ENCODE results near the gene DNAAF1.
"Not testable (repeated sequence)": the region's sequence is repeated elsewhere in the genome, so short reads cannot be mapped to it uniquely, and the experiment has no call there.

DNAAF1 gene

DNA sequence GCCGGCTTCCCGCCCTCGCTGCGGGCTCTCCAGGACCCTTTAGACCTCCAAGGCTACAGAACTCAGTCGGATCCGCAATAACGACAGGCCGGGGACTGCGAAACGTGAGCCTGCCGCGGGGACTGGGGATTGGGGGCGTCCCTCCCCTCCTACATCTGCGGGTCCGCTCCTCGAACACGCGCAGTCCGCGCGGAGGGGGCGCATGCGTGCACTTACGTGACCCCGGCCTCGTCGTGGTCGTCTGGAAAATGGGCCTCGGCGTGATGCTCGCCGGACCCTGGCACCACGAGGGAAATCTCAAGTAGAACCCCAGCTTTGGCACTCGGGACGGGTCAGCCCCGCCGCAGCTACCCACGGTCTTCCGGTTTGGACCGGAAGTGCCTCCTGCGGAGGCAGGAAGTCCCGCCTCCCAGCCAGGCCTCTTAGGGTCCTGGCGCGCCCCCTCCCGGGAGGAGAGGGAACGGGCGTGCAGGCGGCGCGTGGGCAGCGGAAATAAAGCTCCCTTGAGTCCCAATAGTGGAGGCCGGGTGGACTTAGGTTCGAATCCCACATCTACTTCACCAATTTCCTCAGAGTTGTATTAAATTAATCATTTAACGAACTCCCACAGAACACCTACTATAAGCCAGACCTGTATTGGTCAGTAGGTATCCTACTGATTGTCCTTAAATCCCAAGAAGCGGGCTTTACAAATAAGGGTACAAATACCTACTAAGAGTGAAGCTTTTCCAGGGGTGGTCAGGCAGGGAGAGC, 41.8 kb downstream of the DNAAF1 start, which contains the start of gene TAF1C:
TSS of gene TAF1C (minus strand) at position 373 of the 753 bp plus-strand sequence. CDS start 2,069 bp downstream, outside the sequence.
- DNase-seq, result peak in 1 of 2 experiments; percentile 40

DNA sequence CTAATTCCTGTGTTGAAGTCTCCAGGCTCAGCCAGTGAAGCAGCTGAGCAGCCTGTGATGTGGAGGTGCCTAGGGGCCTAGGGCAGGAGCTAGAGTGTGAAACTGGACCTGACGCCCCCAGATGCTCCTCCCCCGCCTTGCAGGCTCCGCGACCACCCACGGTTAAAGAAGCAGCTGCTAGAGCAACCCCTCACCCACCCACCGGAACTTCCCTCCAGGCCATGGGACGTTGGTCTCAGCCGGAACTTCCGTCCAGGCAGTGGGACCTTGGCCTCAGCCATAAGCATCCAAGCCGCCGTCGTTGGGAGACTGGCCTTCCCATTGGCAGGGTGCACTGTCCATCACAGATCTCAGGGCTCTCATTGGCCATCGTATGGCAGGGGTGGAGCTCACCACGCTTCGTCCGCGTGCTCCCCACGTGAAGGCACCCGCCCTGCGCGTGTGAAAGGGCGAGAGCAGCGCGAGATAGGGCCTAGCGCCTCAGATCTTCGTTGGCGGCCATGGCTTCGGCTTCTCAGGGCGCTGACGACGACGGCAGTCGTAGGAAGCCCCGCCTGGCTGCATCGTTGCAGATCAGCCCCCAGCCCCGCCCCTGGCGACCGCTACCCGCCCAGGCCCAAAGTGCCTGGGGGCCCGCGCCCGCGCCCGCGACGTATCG, 45.8 kb downstream of the DNAAF1 start, which contains the start of gene ADAD2:
TSS of gene ADAD2 (plus strand) at position 427 of the 658 bp plus-strand sequence. CDS start at position 501, 74 bp downstream.
- DNase-seq, result no peak

DNA sequence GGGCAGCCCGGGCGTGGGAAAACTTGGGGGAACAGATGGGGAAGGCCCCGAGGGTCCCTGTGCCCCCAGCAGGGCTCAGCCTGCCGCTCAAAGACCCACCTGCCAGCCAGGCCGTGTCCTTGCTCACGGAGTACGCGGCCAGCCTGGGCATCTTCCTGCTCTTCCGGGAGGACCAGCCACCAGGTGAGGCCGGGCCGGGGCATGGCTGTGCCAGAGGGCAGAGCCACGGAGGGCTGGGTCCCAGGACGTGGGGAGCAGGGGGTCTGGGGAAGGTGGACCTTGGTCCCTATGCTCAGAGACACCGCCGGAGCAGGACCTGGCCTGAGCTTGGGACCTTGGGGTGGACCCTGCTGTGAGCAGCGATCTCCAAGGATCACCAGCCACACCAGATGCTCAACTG, 46.4 kb downstream of the DNAAF1 start:
- no peak for DNase-seq

DNA sequence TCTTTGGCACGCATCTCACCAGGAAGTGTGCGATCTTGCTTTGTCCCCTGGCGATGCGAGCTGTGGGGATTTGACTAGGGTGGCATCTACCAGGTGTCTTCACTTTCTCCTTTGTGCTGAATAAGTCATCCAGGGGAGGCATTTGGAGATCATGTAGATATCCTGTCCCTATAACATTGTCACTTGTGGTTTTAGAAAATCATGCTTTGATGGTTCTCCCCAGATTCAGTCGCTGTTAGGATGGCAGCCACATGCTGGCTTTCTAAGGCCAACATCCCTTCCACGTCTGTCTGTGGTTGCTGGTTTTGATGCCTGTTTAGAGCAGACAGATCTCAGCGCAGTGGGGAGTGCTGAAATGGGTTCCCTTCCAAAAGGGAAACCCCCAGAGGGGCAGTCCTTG, 48.4 kb downstream of the DNAAF1 start:
- DNase-seq, result no peak

DNA sequence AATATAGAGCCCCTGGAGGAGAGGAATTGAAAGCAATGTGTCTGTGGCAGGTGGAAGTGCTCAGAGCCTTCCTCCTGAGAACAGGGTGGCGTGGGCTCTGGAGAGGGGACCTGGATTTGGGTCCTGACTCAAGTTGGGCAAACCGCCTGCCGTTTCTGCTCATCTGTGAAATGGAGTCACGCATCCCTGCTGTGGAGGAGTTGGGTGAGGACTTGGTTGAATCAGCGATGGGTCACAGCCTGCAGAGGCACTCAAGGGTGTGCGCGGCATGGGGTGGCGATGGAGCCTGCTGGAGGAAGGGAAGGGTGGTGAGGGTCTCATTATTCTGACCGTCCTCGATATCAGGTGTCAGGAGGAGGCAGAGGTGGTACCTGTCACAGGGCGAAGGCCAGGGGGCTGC, 48.9 kb downstream of the DNAAF1 start:
- no peak for DNase-seq

DNA sequence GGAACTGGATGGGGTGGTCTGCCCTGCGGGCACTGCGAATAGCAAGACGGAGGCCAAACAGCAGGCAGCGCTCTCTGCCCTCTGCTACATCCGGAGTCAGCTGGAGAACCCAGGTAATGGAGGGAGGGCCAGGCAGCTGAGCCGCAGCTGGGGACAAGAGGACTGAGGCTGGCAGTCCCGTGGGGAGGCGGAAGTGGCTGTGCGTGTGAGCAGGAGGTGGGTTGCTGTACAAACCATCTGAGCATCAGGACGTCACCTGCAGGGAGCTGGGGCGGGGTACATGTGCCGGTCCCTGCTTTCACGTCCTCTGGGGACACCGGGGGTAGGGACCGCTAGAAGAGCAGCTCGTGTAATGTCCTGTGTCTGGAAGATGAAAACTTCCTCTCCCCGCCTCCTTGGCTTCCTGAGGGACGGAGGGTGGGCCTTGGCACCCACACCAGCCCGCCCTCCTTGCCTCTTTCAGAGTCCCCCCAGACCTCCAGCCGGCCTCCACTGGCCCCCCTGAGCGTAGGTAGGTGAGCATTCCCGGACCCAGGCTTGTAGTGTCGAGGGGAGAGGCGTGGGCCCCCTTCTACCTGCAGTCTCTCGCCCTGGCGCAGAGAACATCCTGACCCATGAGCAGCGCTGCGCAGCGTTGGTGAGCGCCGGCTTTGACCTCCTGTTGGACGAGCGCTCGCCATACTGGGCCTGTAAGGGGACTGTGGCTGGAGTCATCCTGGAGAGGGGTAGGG, 49.5 kb downstream of the DNAAF1 start:
- no peak for DNase-seq

DNA sequence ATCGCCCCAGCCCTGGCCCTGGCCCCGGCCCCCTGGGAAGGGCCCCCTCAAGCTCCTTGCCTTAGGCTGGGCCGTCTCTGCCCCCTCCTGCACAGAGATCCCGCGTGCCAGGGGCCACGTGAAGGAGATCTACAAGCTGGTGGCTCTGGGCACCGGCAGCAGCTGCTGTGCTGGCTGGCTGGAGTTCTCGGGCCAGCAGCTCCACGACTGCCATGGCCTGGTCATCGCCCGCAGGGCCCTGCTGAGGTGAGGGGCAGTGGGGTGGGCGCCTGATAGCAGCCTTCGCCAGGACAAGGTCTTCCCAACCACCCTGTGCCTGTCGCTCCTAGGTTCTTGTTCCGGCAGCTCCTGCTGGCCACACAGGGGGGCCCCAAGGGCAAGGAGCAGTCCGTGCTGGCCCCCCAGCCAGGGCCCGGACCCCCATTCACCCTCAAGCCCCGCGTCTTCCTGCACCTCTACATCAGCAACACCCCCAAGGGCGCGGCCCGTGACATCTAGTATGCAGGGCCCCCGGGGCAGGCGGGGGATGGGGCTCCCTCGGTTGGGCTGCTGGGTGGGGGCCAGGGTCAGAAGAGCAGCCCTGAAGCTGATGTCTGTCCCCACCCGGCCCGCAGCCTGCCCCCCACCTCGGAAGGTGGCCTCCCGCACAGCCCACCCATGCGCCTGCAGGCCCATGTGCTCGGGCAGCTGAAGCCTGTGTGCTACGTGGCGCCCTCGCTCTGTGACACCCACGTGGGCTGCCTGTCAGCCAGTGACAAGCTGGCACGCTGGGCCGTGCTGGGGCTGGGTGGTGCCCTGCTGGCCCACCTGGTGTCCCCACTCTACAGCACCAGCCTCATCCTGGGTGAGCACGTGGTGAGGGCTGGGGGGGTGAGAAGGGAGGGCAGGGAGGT, 50.3 kb downstream of the DNAAF1 start:
- DNase-seq, result no peak

DNA sequence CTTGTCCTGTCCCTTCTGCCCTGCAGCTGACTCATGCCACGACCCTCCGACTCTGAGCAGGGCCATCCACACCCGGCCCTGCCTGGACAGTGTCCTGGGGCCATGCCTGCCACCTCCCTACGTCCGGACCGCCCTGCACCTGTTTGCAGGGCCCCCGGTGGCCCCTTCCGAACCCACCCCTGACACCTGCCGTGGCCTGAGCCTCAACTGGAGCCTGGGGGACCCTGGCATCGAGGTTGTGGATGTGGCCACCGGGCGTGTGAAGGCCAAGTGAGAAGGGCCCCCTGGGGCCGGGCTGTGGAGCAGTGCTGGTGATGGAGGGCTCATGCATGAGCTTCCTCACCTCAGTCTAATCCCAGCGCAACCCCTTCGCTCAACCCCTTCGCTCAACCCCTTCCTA, 51.0 kb downstream of the DNAAF1 start:
- DNase-seq, result no peak

DNA sequence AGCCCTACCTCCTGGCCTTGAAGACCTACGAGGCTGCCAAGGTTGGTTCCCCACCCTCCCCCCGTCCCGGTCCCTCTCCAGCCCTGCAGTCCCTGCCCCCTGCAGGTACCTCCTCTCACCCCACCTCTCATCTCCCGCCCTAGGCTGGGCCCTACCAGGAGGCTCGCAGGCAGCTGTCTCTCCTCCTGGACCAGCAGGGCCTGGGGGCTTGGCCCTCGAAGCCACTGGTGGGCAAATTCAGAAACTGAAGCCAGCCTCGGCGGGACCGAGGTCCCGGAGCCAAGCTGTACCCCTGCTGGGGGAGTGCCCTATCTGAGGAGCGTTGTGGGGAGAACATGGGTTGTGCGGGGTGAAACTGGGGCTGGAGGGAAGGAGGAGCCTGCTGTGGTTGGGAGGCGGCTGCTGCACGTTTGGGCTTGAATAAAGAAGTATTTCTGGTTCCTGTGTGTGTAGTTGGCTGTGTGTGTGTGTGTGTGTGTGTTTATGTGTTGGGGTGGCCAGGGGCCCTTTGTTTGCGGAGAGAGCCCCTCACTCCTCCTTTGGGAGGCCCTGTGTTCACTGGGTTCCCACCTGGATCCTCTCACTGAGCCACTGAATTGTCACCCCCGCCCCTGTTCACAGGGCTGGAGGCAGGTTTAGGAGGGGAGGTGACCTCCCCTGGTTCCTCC, 51.8 kb downstream of the DNAAF1 start:
- DNase-seq, result no peak

DNA sequence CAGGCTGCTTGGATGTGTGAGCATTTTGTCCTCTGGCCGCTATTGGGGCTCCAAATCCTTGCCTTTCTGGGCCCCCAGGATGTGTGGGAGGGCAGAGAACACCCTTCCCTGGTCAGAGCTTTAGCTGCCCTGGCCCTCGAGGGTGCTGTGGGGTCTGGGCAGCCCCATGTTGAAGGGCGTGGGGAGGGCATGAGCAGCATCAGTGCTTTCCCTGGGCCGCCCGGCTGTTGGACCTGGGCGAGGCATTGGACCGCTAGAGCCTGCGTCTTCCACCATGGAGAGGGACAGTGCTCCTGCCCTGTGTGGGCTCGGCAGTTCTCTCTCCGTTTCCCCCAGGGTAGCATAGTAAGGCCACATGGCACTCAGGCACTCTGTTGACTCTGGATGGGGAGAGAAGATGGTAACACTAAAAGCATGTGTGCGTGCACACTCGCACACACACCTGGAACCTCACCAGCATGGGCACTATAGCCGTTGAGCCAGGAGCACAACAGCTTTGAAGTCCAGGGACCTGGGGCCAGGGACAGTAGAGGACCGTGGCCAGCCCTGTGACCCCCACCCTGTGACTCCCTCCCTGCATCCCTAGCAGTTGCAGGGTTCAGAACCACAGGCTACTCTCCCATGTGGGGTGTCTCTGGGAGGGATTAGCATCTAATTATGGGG, 52.5 kb downstream of the DNAAF1 start:
- no peak for DNase-seq

DNA sequence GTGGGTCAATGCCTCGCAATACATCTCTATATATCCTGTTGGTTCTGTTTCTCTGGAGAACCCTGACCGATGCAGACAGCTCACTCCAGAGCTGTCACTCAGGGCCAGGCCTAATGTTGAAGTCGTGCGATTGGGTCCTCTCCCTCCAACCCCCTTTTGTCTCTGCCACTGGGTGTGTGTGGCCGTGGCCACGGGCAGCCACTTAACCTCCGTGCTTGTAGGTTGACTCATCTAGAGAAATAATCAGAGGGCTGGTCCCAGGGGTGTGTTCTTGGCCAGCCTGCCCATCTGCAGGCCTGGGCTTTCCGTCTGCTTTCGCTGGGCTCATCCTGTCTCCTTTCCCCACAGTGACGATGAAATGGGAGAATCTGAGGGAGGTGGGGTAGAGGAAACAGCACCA, 53.3 kb downstream of the DNAAF1 start:
- DNase-seq, result no peak

DNA sequence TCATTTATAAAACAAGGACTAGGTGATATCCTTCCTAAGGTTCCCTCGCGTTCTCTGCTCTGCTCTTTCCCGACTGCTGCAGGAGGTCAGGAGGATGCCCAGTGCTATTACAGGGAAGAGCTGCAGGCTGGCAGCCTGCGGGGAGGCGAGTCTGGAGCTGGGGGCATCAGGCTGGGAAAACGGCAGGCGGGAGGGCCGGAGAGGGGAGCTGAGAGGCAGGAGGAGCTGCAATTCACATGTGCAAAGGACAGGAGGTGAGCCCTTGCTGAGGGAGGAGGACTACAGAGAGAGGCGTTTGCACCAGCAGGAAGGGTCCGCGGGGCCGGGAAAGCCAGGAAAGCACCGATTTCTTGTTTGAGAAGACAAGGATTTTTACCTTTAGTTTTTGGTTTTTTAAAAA, 54.0 kb downstream of the DNAAF1 start:
- no peak for DNase-seq

DNA sequence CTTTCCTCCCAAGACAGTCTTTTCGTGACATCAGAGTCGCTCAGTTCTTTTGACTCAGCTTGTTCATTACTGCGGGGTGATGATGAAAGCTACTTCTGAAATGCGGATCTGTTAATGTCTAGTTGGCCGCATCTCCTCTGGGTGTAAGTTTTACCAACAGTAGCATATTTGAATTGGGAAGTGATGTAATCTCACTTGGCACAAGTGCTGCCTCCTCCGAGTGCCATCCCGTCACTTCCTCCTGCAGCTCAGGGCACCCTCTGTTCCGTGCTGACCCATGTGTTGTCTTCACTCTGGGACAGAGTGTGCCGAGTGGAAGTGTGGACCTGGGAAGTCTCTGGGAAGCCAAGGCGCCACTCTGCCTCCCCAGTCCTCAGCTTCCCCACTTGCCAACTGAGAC, 54.8 kb downstream of the DNAAF1 start:
- DNase-seq, result no peak

DNA sequence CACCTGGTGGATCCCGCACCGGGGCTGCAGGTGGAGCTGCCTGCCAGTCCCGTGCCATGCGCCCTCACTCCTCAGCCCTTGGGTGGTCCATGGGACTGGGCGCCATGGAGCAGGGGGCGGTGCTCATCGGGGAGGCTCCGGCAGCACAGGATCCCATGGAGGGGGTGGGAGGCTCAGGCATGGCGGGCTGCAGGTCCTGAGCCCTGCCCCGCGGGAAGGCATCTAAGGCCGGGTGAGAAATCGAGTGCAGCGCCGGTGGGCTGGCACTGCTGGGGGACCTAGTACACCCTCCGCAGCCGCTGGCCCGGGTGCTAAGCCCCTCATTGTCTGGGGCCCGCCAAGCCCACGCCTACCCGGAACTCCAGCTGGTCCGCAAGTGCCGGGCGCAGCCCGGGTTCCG, 59.4 kb downstream of the DNAAF1 start:
- DNase-seq, result not testable (repeated sequence)

DNA sequence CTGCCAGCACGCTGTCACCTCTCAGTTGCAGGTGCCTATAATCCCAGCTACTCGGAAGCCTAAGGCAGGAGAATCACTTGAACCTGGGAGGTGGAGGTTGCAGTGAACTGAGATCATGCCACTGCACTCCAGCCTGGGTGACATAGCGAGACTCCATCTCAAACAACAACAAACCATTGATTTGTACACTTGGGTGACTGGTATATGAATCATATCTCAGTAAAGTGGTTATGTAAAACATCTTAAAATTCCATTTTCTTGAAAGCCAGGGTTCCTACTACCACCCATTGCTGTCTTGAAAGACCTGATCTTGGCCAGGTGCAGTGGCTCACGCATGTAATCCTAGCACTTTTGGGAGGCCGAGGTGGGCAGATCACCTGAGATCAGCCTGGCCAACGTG, 60.0 kb downstream of the DNAAF1 start:
- DNase-seq, result not testable (repeated sequence)

DNA sequence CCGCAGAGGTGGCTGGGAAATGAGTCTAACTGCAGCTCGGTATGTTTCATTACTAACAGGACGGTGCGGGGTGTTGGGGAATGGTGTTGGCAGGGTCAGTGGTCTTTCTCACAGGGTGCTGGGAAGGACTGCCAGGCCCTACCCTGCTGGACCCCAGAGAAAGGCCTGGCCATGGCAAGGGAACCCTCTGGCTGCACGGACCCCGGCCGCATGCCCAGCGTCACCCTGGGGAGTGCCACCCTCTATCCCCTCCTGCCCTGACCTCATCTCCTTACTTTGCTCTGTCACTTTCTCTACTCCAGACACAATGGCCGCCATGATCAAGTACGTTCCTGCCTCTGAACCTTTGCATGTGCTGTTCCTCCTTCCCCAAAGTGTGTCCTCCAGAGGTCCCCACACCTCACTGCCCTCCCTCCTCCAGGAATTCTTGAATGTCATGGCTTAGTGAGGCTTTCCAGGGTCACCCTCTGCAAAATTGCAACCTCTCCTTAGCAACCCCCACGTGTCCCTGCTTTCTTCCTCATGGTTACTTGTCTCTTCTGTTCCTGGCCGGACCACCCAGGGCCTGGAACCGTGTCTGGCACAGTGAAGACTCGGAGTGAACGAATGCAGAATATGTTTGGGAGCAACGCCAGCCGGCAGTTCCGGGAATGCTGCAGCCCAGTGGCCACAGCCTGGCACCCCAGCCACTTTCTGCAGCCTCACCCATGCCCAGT, 61.0 kb downstream of the DNAAF1 start:
- no peak for DNase-seq

DNA sequence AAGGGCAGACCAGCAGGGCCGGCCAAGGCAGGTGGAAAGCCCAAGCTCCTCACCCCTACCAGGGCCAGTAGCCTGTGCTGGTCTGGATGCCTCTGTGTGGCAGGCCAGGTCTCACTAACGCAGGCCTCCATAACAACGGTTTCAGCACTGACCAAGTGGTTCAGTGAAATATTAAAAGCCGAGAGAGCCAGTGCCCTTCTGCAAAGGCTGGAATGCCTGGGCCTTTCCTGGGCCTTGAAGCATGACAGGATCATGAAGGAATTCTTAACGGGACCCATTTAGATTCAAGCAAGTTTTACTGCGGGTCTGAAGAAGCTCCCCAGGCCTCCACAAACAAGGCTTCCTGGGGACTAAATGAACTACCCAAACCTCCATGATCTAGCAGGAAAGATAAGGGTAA, 62.1 kb downstream of the DNAAF1 start:
- no peak for DNase-seq

DNA sequence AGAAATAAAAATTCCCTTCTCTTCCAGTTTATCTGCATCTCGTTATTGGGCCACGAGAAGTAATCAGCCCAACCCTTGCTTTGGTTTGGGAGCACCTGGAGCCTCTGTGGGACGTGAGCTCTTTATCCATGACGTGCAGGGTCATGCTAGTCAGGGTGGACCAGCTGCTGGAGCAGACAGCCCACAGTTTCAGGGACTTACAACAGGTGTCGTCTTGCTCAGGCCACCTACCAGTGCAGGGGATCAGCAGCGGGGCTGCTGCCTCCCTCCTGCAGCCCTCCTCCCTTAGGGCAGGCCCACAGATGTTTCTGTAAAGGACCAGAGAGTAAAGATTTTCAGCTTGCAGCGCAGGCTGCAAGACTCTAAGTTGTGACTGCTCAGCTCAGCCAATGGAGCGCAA, 62.8 kb downstream of the DNAAF1 start:
- DNase-seq, result no peak

DNA sequence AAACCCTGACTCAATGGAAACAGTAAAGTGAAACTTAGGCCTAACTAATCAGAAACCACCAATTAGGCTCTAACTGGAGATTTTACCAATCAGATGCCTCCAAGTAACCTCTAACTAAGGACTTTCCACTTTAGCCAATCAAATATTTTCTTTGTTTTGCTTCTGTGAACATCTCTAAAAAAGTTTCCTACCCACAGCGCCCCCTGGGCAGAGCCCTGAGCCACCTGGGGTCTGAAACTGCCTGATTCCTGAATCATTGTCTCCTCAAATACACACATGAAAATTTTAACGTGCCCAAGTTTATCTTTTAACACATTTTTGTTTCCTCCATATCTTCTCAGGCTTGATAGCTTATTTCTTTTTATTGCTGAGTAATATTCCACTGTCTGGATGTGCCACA, 64.9 kb downstream of the DNAAF1 start:
- no peak for DNase-seq

DNA sequence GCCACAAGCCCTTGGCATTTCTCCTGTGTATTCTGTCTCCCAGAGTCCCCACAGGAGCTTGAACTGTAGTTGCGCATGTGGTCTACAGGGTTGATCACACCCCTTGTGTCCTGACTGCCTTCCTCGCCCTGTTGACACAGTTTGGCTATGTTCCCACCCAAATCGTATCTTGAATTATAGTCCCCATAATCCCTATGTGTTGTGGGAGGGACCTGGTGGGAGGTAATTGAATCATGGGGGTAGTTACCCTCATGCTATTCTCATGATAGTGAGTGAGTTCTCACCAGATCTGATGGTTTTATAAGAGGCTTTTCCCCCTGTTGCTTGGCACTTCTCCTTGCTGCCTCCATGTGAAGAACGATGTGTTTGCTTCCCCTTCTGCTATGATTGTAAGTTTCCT, 67.0 kb downstream of the DNAAF1 start:
- no peak for DNase-seq

DNA sequence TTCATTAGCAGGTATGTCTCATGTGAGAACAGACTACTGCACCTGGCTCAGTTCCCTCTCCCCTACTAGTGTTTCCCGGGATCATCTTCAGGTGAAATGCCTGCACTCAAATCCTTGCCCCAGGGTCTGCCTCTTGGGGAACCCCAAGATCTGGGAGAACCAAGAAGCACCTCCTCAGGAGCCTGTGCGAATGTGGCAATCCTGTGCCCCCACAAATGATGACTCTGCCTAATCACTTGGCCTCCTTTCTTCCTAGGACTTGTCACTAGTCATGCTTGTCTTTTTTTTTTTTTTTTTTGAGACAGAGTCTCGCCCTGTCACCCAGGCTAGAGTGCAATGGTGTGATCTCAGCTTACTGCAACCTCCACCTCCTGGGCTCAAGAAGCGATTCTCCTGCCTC, 67.5 kb downstream of the DNAAF1 start:
- DNase-seq, result no peak

Data from cerebellar nuclear complex (tissue), 1 donor.